DMS153 treated with DMSO at 0.1 percent for 48 hours (cell line): Measurements from ENCODE around the gene MYO1C.
"Not testable (repeated sequence)": the region's sequence is repeated elsewhere in the genome, so short reads cannot be mapped to it uniquely, and the experiment has no call there.

ENCODE experiments used
- DNase-seq: peaks from one replicate; lab custom pipeline; 2025; ENCODE audit not compliant: unreplicated experiment; lab: John Stamatoyannopoulos, UW

Gene MYO1C

GRCh38 chr17:1431631-1432104, 60.8 kb downstream of the MYO1C start:
- DNase-seq, result no peak

DNA sequence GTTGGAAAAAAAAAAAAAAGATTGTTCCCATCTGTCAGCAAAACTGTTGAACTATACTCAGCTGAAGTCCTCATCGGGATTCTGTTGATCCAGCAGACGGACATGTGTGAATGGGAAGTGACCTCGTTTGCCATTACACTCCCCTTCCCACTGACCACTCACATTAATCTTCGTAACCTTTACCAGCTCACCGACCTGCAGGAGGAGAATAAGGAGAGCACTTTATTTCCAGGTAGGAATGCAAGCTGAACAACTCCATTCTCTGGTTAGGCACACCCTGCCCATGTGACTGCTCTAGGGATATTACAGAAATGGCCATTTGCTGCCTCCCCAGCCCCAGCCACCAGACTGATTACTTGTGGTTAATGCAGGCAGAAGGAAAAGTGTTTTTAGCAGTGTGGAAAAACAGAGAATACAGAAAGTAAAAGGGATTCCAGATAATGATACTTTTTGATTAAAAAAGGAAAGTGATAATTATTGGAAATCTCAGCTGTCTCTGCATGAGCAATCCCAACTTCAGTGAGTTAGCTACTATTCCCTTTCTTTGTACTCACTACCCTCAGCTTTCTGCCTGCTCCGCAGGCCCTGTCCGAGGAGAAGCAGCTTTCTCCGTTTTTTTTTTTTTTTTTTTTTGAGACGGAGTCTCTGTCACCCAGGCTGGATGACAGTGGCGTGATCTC, 68.9 kb downstream of the MYO1C start:
- DNase-seq, result no peak

GRCh38 chr17:1422885-1423284, 69.6 kb downstream of the MYO1C start:
- DNase-seq, result no peak

GRCh38 chr17:1421470-1421869, 71.0 kb downstream of the MYO1C start:
- no peak for DNase-seq

- DNase-seq, result no peak
Observed at GRCh38 chr17:1420981-1421380, 71.5 kb downstream of the MYO1C start.

DNA sequence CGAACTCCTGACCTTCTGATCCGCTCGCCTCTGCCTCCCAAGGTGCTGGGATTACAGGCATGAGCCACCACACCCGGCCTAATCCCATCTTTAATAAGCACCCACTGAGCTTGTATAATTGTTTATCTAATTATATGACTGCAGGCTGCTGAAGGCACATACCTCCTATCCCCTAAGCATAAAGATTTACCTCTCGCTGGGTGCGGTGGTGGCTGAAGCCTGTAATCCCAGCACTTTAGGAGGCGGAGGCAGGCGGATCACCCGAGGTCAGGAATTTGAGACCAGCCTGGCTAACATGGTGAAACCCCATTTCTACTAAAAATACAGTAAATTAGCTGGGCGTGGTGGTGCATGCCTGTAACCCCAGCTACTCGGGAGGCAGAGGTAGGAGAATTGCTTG, 72.3 kb downstream of the MYO1C start:
- DNase-seq, result no peak

- not testable (repeated sequence) for DNase-seq
Observed at GRCh38 chr17:1418476-1418875, 74.0 kb downstream of the MYO1C start.

- no peak for DNase-seq
Observed at GRCh38 chr17:1416414-1416813, 76.1 kb downstream of the MYO1C start.

DNA sequence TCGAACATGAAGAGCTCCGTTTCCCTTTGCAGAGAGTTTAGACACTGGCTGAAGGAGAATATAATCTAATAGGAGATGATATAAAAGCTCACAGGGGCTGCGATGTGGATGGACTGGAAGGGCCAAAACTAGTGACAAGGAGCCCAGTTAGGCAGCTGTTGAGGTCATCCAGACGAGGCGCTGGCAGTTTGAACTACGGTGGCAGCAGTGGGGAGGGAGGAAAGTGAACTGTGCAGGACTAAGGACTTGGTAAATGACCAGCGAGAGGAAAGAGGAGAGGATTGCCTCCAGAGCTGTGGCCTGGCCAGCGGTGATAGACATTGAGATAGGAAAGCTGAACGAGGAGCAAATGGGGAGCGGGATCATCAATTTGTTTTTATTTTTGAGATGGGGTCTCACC, 77.9 kb downstream of the MYO1C start:
- DNase-seq, result no peak
